CD14-positive monocyte (primary cell): ENCODE measurements around the gene CAMTA1. TPM values are rescaled to one million over a fixed set of nuclear protein-coding genes. Genes with fewer than 3 reads are reported as not detected.

Source experiments
- DNase-seq, 3 donors: peaks; one replicate each; pipeline ENCODE4 v3.0.0-alpha.2; 2011 to 2022
- H2AFZ ChIP-seq: 2 replicates; pipeline ENCODE4 v1.6.0; 2012; ENCODE audit warnings: mild to moderate bottlenecking, low read depth, low read length, inconsistent platforms; ENCODE audit not compliant: insufficient read depth, poor library complexity, severe bottlenecking
- H3K27ac ChIP-seq, 2 donors: 1 replicate in 1 of 2; 2 replicates in 1 of 2; pipeline ENCODE4 v1.5.1; 2012 to 2013; ENCODE audit warnings: low read length in 2 of 2, control low read depth in 1 of 2, inconsistent platforms in 1 of 2, low read depth in 1 of 2, mild to moderate bottlenecking in 1 of 2
- H3K27me3 ChIP-seq, 2 donors: one replicate each; pipeline versions ENCODE4 v1.6.0 to v1.6.1; 2011 to 2013; ENCODE audit warnings: low read length in 2 of 2; ENCODE audit not compliant: control insufficient read depth in 2 of 2, insufficient read depth in 2 of 2
- H3K36me3 ChIP-seq, 2 donors: replicated peaks in 1 of 2; 1 replicate in 1 of 2; 2 replicates in 1 of 2; pipeline versions ENCODE4 v1.5.1 to v1.6.1; 2012 to 2013; ENCODE audit warnings: low read length in 2 of 2, control low read depth in 1 of 2, inconsistent platforms in 1 of 2, mild to moderate bottlenecking in 1 of 2; ENCODE audit not compliant: insufficient read depth in 2 of 2, control insufficient read depth in 1 of 2
- H3K4me1 ChIP-seq, 2 donors: 1 replicate in 1 of 2; 2 replicates in 1 of 2; pipeline versions ENCODE4 v1.5.1 to v1.6.1; 2012 to 2013; ENCODE audit warnings: low read length in 2 of 2, control low read depth in 1 of 2, inconsistent platforms in 1 of 2, mild to moderate bottlenecking in 1 of 2, moderate library complexity in 1 of 2; ENCODE audit not compliant: insufficient read depth in 2 of 2, control insufficient read depth in 1 of 2
- H3K4me2 ChIP-seq: replicated peaks from 2 replicates; pipeline ENCODE3; 2012; ENCODE audit warnings: low read length, moderate library complexity, mild to moderate bottlenecking; ENCODE audit not compliant: poor library complexity, severe bottlenecking; ENCODE audit errors: extremely low read depth
- H3K4me3 ChIP-seq, 3 experiments: fragments of 200-600 bp in 1 of 3; sonication (generic) in 1 of 3; replicated peaks in 1 of 3; 1 replicate in 2 of 3; 2 replicates in 1 of 3; pipeline ENCODE4 v1.5.1; 2011 to 2013; ENCODE audit warnings: low read length in 3 of 3, mild to moderate bottlenecking in 3 of 3, control low read depth in 2 of 3, low read depth in 2 of 3, inconsistent platforms in 1 of 3, moderate library complexity in 1 of 3
- H3K79me2 ChIP-seq: 2 replicates; pipeline ENCODE4 v1.6.0; 2012; ENCODE audit warnings: mild to moderate bottlenecking, control low read depth, inconsistent platforms, low read length, moderate library complexity; ENCODE audit not compliant: insufficient read depth
- H3K9ac ChIP-seq: 2 replicates; pipeline ENCODE4 v1.6.0; 2017; ENCODE audit warnings: low read length, mild to moderate bottlenecking; ENCODE audit not compliant: insufficient read depth, poor library complexity, severe bottlenecking
- H3K9me3 ChIP-seq, 2 donors: replicated peaks in 1 of 2; 1 replicate in 1 of 2; 2 replicates in 1 of 2; pipeline versions ENCODE4 v1.5.1 to v1.6.1; 2012 to 2013; ENCODE audit warnings: low read length in 2 of 2, control low read depth in 1 of 2; ENCODE audit not compliant: control insufficient read depth in 1 of 2, insufficient read depth in 1 of 2
- H4K20me1 ChIP-seq: 2 replicates; pipeline ENCODE4 v1.6.0; 2012; ENCODE audit warnings: mild to moderate bottlenecking, low read length, control low read depth, moderate library complexity; ENCODE audit not compliant: insufficient read depth
- H3K27ac Mint-ChIP-seq, 7 donors: one replicate each; pipeline ENCODE4 v1.8.0; 2020; ENCODE audit warnings: mild to moderate bottlenecking in 7 of 7, mixed read lengths in 7 of 7, moderate library complexity in 6 of 7, inconsistent platforms in 2 of 7
- H3K27me3 Mint-ChIP-seq, 3 donors: one replicate each; pipeline ENCODE4 v1.8.0; 2021 to 2022; ENCODE audit warnings: low read depth in 3 of 3, mild to moderate bottlenecking in 3 of 3, mixed read lengths in 3 of 3, moderate library complexity in 3 of 3, inconsistent platforms in 1 of 3
- H3K36me3 Mint-ChIP-seq, 2 donors: one replicate each; pipeline ENCODE4 v1.8.0; 2020; ENCODE audit warnings: mixed read lengths in 2 of 2, inconsistent platforms in 1 of 2, mild to moderate bottlenecking in 1 of 2
- H3K4me1 Mint-ChIP-seq: one replicate; pipeline ENCODE4 v1.8.0; 2020; ENCODE audit warnings: mild to moderate bottlenecking, mixed read lengths
- H3K4me3 Mint-ChIP-seq, 2 donors: one replicate each; pipeline ENCODE4 v1.8.0; 2020; ENCODE audit warnings: mild to moderate bottlenecking in 2 of 2, mixed read lengths in 2 of 2, moderate library complexity in 1 of 2
- H3K9me3 Mint-ChIP-seq, 7 donors: one replicate each; pipeline ENCODE4 v1.8.0; 2020 to 2022; ENCODE audit warnings: mixed read lengths in 7 of 7, mild to moderate bottlenecking in 6 of 7, moderate library complexity in 6 of 7, inconsistent platforms in 2 of 7
- CTCF ChIP-seq: fragments of 200-600 bp; IDR thresholded peaks from one replicate; pipeline ENCODE4 v1.8.0; 2022; ENCODE audit warnings: antibody characterized with exemption, mild to moderate bottlenecking
- WGBS: methylation state at CpG from one replicate; pipeline ENCODE4 v1.1.5; 2013; ENCODE audit warnings: missing lambda C conversion rate; ENCODE audit not compliant: insufficient coverage; 5-methylcytosine and 5-hydroxymethylcytosine counted together
- intact Hi-C, 2 donors: fragments of 100-400 bp; cut with micrococcal nuclease; formaldehyde crosslinking; loops; one replicate each; pipeline versions ENCODE4 v1.15.0 to v1.15.1; 2023
- polyA plus RNA-seq, 3 donors: library from polyadenylated mRNA; depleted of rRNA in 1 of 3; unstranded in 2 of 3; stranded (reverse) in 1 of 3; fragments of 300-500 nt in 2 of 3; fragments of >200 nt in 1 of 3; fragmentation: Illumina TruSeq in 2 of 3; gene quantifications; 1 replicate in 2 of 3; 2 replicates in 1 of 3; pipeline ENCODE4 v1.2.3, GENCODE V29; 2012 to 2021

Gene CAMTA1
- polyA plus RNA-seq, 3 donors, result 52.0 to 89.6 (median 78.3) TPM

- Mint-ChIP-seq H3K27me3 (peaks cover 2 to 9% (median 4%) of the 10 kb centered on the region in 3 donors), H3K9me3 (peaks cover 0 to 3% (median 0%) of the 10 kb centered on the region in 7 donors)
Measured at GRCh38 chr1:7517611-7518330, 732.5 kb downstream of the CAMTA1 start.

GRCh38 chr1:7518411-7518810 is 733.2 kb downstream of the CAMTA1 start:
- no peak for TF ChIP-seq CTCF
- Histone ChIP-seq H3K4me2 (no peak overlapping the region), H2AFZ (no peak overlapping the region), H4K20me1 (no peaks in the 10 kb centered on the region), H3K4me1 (no peaks in the 10 kb centered on the region), H3K36me3 (no peaks in the 10 kb centered on the region), H3K79me2 (no peaks in the 10 kb centered on the region), H3K27ac (no peak overlapping the region), H3K9ac (no peak overlapping the region), H3K4me3 (no peak overlapping the region), H3K27me3 (no peaks in the 10 kb centered on the region), H3K9me3 (no peaks in the 10 kb centered on the region)
- Mint-ChIP-seq H3K9me3 (peaks cover 0 to 3% (median 0%) of the 10 kb centered on the region in 7 donors), H3K4me3 (no peak overlapping the region), H3K27me3 (peaks cover 2 to 10% (median 4%) of the 10 kb centered on the region in 3 donors), H3K27ac (no peak overlapping the region), H3K4me1 (peaks cover 3% of the 10 kb centered on the region), H3K36me3 (no peaks in the 10 kb centered on the region)
- no peak for DNase-seq
- intact Hi-C loops, result no loop called here
- WGBS, result 96% methylated on average over 8 of the region's 8 CpGs

More at GRCh38 chr1:7517611-7518330, 732.5 kb downstream of the CAMTA1 start:
- Histone ChIP-seq H4K20me1 (no peaks in the 10 kb centered on the region), H2AFZ (no peak overlapping the region), H3K4me1 (no peaks in the 10 kb centered on the region), H3K4me2 (no peak overlapping the region), H3K27ac (no peak overlapping the region), H3K79me2 (no peaks in the 10 kb centered on the region), H3K27me3 (no peaks in the 10 kb centered on the region), H3K4me3 (no peak overlapping the region), H3K9me3 (no peaks in the 10 kb centered on the region), H3K36me3 (no peaks in the 10 kb centered on the region), H3K9ac (no peak overlapping the region)
- no peak overlapping the region for H3K4me3 Mint-ChIP-seq
- WGBS, result 82% methylated on average over 8 of the region's 10 CpGs
- intact Hi-C loops, result no loop called here
- peaks cover 3% of the 10 kb centered on the region for H3K4me1 Mint-ChIP-seq
- DNase-seq, result no peak
- TF ChIP-seq CTCF, result no peak
- H3K27ac Mint-ChIP-seq, result no peak overlapping the region
- H3K36me3 Mint-ChIP-seq, result no peaks in the 10 kb centered on the region
